NCI-H1930 (cell line): Measurements from ENCODE around the gene NFE2L2.
"Not testable (repeated sequence)": the region's sequence is repeated elsewhere in the genome, so short reads cannot be mapped to it uniquely, and the experiment has no call there.

ENCODE experiments used
- DNase-seq, 2 experiments: peaks; one replicate each; lab custom pipeline; 2025; lab: John Stamatoyannopoulos, UW

Gene NFE2L2

GRCh38 chr2:177257471-177257870 is 7.1 kb downstream of the NFE2L2 start:
- DNase-seq: no peak

GRCh38 chr2:177256695-177257094 is 7.8 kb downstream of the NFE2L2 start:
- no peak for DNase-seq

- no peak for DNase-seq
These were observed 8.5 kb downstream of the NFE2L2 start for GRCh38 chr2:177256026-177256425.

GRCh38 chr2:177255227-177255601 is 9.3 kb downstream of the NFE2L2 start:
- DNase-seq: no peak

- DNase-seq: no peak
These were observed 9.9 kb downstream of the NFE2L2 start for GRCh38 chr2:177254433-177255226.

- no peak for DNase-seq
These were observed 10.8 kb downstream of the NFE2L2 start for GRCh38 chr2:177253704-177254103.

GRCh38 chr2:177252808-177253531 is 11.6 kb downstream of the NFE2L2 start:
- no peak for DNase-seq

- DNase-seq: no peak
These were observed 13.4 kb downstream of the NFE2L2 start for GRCh38 chr2:177251165-177251542.

- no peak for DNase-seq
These were observed 14.1 kb downstream of the NFE2L2 start for GRCh38 chr2:177250461-177250860.

- no peak for DNase-seq
These were observed 15.5 kb downstream of the NFE2L2 start for GRCh38 chr2:177249038-177249437.

GRCh38 chr2:177247693-177248262 is 16.7 kb downstream of the NFE2L2 start:
- DNase-seq: no peak

GRCh38 chr2:177246523-177247030 is 17.9 kb downstream of the NFE2L2 start:
- not testable (repeated sequence) for DNase-seq

GRCh38 chr2:177246000-177246399 is 18.5 kb downstream of the NFE2L2 start:
- no peak for DNase-seq

- DNase-seq: no peak
These were observed 19.5 kb downstream of the NFE2L2 start for GRCh38 chr2:177245010-177245422.

- no peak for DNase-seq
These were observed 20.2 kb downstream of the NFE2L2 start for GRCh38 chr2:177244244-177244771.

- no peak for DNase-seq
These were observed 21.1 kb downstream of the NFE2L2 start for GRCh38 chr2:177243476-177243875.

GRCh38 chr2:177243073-177243472 is 21.5 kb downstream of the NFE2L2 start:
- no peak for DNase-seq

- peak in 1 of 2 experiments; percentile 12 for DNase-seq
These were observed 22.2 kb downstream of the NFE2L2 start for GRCh38 chr2:177242121-177242987.

GRCh38 chr2:177241711-177242120 is 22.8 kb downstream of the NFE2L2 start:
- DNase-seq: no peak

GRCh38 chr2:177239932-177240630 is 24.4 kb downstream of the NFE2L2 start:
- DNase-seq: no peak

GRCh38 chr2:177239053-177239452 is 25.5 kb downstream of the NFE2L2 start:
- no peak for DNase-seq
